ENCODE results near the gene KIAA1217.

DNA sequence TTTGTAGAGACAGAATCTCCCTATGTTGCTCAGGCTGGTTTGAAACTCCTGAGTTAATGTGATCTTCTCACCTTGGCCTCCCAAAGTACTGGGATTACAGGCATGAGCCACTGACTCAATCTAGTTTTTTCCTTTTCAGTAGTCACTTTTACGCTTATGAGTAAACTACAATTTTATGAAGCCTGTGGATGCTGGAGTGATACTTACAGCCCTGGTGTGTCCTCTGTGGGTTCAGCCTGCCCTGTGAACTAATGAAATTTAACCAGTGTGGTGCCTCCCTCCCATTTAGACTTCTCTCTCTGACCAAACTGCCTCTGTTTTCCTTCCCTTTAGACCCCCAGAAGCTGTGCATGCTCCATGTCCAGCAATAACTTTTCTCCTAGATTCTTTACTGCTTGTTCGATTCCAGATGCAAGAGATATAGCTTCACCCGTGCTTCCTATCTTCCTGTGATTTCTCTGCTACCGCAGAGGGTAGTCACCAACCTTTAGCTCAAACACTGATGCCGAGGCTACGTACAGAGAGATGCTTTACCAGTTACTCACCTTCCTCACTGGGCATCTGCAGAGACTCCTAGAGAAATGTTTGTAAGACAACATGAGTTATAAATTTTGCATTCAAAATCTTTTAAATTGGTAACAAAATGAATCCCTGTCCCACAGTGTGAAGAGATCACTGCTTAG, 90.8 kb downstream of the KIAA1217 start:
- TF ChIP-seq, protein P1, sequence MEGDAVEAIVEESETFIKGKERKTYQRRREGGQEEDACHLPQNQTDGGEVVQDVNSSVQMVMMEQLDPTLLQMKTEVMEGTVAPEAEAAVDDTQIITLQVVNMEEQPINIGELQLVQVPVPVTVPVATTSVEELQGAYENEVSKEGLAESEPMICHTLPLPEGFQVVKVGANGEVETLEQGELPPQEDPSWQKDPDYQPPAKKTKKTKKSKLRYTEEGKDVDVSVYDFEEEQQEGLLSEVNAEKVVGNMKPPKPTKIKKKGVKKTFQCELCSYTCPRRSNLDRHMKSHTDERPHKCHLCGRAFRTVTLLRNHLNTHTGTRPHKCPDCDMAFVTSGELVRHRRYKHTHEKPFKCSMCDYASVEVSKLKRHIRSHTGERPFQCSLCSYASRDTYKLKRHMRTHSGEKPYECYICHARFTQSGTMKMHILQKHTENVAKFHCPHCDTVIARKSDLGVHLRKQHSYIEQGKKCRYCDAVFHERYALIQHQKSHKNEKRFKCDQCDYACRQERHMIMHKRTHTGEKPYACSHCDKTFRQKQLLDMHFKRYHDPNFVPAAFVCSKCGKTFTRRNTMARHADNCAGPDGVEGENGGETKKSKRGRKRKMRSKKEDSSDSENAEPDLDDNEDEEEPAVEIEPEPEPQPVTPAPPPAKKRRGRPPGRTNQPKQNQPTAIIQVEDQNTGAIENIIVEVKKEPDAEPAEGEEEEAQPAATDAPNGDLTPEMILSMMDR (IDR thresholded peaks at IDR 0.05), result no peak
- TF ChIP-seq POLR2A (IDR thresholded peaks at IDR 0.05), result no peak
- no peak for TF ChIP-seq POLR2AphosphoS5 (IDR thresholded peaks at IDR 0.05; ENCODE audit: insufficient read depth in 1 of 2, low read depth in 1 of 2)
